AG04449 (cell line): Measurements from ENCODE around the gene CHCHD3.
A peak's percentile ranks its signal among the peaks of the same experiment; 100 is the strongest.

Experiments
- CTCF ChIA-PET: fragments of 350-600 bp; formaldehyde crosslinking; extraction: SDS; loops from one replicate; lab custom pipeline; 2021; ENCODE audit warnings: antibody characterized with exemption; lab: Yijun Ruan, JAX
- POLR2A ChIA-PET: fragments of 400-600, 350-600 bp; formaldehyde crosslinking; extraction: SDS; loops from one replicate; lab custom pipeline; 2020; ENCODE audit warnings: antibody characterized with exemption, inconsistent platforms; lab: Yijun Ruan, JAX
- DNase-seq: peaks from one replicate; pipeline ENCODE4 v3.0.0-alpha.2; 2010; ENCODE audit warnings: low read depth, low spot score
- H3K4me3 ChIP-seq: 2 replicates; pipeline ENCODE4 v1.5.1; 2011; ENCODE audit warnings: low read depth, mild to moderate bottlenecking, control low read depth, low read length
- TF ChIP-seq, protein P1 (sequence below): IDR thresholded peaks from one replicate; pipeline ENCODE4 v1.5.1; 2011; ENCODE audit warnings: mild to moderate bottlenecking, moderate library complexity, low read length, control low read depth, inconsistent platforms; ENCODE audit not compliant: insufficient read depth; ENCODE audit errors: missing control alignments

The CHCHD3 gene

DNA sequence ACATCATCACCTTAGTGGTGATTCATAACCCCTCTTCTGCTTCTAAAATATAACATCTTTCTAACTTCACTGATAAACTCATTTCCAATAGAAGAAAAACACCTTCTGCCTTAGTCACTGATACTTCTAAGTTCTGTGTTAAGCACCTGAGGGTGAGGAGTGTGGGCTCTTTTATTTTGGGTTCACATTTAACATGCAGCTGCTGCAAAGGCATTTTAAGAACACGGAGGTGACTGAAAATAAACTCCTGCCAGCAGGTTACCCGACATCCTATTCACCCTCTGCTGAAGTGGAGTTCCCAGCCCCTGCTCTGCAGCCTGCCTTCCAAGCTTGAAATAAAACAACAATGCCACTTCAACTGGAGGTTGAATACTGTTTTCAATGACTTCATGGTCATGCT, 302.7 kb downstream of the CHCHD3 start:
- DNase-seq: no peak
- POLR2A ChIA-PET: no interaction called here
- CTCF ChIA-PET: no interaction called here
- TF ChIP-seq, protein P1, sequence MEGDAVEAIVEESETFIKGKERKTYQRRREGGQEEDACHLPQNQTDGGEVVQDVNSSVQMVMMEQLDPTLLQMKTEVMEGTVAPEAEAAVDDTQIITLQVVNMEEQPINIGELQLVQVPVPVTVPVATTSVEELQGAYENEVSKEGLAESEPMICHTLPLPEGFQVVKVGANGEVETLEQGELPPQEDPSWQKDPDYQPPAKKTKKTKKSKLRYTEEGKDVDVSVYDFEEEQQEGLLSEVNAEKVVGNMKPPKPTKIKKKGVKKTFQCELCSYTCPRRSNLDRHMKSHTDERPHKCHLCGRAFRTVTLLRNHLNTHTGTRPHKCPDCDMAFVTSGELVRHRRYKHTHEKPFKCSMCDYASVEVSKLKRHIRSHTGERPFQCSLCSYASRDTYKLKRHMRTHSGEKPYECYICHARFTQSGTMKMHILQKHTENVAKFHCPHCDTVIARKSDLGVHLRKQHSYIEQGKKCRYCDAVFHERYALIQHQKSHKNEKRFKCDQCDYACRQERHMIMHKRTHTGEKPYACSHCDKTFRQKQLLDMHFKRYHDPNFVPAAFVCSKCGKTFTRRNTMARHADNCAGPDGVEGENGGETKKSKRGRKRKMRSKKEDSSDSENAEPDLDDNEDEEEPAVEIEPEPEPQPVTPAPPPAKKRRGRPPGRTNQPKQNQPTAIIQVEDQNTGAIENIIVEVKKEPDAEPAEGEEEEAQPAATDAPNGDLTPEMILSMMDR: no peak
- no peak overlapping the region for H3K4me3 ChIP-seq

DNA sequence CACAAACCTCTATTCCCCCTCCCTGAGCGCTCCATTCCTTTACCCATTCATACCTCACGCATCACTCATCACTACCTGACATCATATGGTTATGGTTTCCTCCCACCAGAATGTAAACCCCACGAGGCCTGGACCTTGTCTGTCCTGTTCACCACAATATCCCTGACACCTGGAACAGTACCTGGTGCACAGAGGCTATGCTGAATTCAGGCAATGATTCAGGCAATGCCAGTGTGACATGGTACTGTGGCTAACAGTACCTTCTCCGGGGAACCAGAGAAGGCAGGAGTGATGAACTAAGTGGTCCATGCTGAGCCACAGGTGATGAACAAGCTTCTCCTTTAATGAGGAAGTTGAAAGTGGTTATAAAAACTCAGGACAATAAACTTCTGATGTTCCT, 303.1 kb downstream of the CHCHD3 start:
- ChIA-PET CTCF (no interaction called here), POLR2A (no interaction called here)
- no peak for DNase-seq
- H3K4me3 ChIP-seq: no peak overlapping the region
- TF ChIP-seq, protein P1: no peak

DNA sequence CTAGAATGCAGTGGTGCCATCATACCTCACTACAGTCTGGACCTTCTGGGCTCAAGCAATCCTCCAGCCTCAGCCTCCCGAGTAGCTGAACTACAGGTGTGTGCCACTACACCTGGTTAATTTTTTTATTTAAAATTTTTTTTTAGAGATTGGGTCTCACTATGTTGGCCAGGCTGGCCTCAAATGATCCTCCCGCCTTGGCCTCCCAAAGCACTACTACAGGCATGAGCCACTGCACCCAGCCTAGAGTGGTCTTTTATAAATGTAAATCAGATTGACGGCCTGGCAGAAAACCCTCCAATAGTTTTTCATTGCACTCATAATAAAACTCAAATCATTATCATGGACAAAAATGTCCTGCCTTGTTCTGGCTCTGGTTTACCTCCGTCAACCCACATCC, 303.9 kb downstream of the CHCHD3 start:
- CTCF ChIA-PET: interaction anchor here (1.5 kb wide), 1 partner anchor 17 kb away, joined by 3 read pairs; no protein-coding TSS in a partner anchor
- H3K4me3 ChIP-seq: no peak overlapping the region
- TF ChIP-seq, protein P1: no peak
- POLR2A ChIA-PET: interaction anchor here (0.6 kb wide), 1 partner anchor 160 kb away, joined by 3 read pairs; no protein-coding TSS in a partner anchor
- no peak for DNase-seq

DNA sequence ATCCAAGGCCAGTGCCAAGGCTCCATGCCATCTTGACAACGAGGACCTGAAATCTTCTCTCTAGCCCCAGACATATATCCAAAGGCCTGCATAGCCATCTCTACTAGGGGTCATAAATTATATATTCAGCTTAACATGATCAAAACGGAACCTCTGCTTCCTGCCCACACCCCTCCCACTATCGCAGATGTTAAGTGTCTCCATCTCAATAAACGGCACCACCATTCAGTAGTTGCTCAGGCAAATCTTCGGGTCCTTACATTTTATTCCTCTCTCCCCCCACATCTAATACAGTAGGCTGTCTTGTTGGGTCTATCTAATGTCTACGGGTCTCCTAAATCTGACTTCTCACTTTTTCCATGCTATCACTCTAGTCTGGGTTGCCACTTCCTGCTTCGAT, 304.5 kb downstream of the CHCHD3 start:
- ChIA-PET POLR2A (interaction anchor here (0.6 kb wide), 1 partner anchor 161 kb away, joined by 3 read pairs; no protein-coding TSS in a partner anchor), CTCF (interaction anchor here (1.5 kb wide), 1 partner anchor 18 kb away, joined by 3 read pairs; no protein-coding TSS in a partner anchor)
- no peak overlapping the region for H3K4me3 ChIP-seq
- TF ChIP-seq, protein P1: no peak
- DNase-seq: no peak

DNA sequence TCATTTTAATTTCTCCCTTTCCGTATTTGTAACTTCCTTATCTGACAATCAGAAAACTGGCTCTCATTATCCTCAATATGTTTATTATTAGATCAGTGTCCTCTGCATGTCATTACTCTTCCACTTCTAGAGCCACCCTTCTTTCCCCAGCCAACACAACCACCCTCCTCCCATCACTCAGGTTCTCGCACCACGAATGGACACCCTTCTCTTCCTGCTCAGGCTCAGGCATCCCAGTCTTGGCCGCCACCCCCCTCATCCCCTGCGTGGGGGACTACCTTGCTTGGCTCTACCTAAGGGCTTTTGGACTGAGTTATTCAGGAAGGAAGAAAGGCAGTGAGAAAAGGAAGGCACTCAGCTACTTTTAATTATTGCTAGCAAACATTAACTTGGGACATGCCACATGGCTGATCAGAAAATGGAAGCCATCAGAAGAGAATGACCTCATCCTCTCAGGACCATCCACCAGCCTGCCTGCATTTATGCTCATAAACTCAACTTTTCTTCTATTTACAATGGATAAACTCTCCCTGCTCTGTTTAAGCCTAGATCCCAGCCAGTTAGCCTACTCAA, 305.8 kb downstream of the CHCHD3 start:
- TF ChIP-seq, protein P1: no peak
- POLR2A ChIA-PET: no interaction called here
- CTCF ChIA-PET: no interaction called here
- no peak for DNase-seq
- no peak overlapping the region for H3K4me3 ChIP-seq

- no peak overlapping the region for H3K4me3 ChIP-seq
- DNase-seq: peak; percentile 61
- ChIA-PET POLR2A (no interaction called here), CTCF (interaction anchor here (1.0 kb wide), 1 partner anchor 10 kb away, joined by 3 read pairs; no protein-coding TSS in a partner anchor)
- TF ChIP-seq, protein P1: no peak
These were observed 308.3 kb downstream of the CHCHD3 start for GRCh38 chr7:132773527-132773956.
